ENCODE measurements around the gene ARGFX.
"Not testable (repeated sequence)": the region's sequence is repeated elsewhere in the genome, so short reads cannot be mapped to it uniquely, and the experiment has no call there.

The ARGFX gene

DNA sequence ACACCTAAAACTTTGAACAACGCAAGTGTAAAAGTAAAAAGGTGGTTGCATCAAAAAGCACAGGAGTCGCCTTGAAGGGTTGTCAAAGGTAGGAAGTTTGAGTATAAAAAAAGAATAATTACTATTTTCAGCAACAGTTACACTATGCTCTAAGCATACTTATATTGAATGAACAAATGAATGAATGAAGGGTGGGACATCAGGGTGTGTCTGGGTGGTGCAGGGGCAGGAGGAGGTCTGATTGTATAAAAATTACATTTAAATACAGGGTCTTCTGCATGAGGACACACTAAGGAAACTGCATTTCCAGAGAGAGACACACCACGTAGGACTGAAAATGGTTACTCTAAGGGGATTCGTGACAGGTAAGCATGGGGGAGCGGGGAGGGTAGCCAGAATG lies at the start of gene ARGFX:
ARGFX (plus strand) TSS at position 301 of the 400 bp plus-strand sequence. CDS start 2,765 bp downstream, outside the sequence.
- DNase-seq (ENCODE audit: low spot score): no peak

DNA sequence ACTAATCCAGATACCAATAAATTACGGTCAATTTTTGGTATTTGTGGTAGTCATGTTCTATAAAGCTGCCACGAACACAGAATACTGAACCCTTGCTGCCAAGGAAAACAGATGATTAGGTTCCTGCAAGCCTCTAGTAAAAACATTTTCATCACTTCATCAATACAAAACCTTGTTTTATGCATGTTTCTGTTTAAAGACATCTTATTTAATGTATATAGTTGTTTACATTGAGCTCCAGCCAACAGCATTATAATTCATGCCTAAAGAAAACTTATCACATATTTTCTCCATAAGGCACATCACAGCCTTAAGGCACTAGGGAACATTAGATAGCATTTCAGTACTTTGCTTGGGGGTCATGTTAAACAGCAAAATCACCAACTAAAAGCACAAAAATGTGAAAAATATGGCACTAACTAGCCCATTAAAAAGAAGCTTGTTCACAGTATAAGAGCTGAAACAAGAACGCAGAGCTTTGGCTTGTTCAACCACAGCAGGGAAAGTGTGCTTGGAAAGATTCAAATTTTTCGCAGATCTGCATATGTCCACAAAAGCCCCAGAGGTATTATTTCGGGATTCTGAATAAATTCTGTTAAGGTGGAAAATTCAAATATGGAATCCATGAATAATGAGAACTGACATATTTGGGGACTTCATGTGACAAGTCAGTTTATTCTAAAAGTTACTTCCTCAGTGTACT lies 49.6 kb upstream of the ARGFX start:
- no peak for DNase-seq (ENCODE audit: low spot score)

DNA sequence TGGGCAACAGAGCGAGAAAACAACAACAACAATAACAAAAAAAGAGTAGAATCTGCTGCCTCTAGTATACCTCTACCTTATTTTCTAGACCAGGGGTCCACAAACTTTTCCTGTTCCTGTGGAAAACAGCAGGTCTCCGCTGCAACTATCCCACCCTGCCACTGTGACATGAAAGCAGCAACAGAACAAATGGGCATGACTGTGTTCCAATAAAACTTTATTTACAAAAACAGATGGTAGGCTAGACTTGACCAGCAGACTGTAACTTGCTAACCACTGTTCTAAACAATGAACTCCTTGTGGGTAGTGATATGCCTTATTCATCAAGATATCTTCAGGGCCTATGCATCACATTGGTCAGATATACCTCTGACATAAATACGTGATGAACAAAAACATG lies 47.2 kb upstream of the ARGFX start:
- DNase-seq (ENCODE audit: low spot score): no peak

DNA sequence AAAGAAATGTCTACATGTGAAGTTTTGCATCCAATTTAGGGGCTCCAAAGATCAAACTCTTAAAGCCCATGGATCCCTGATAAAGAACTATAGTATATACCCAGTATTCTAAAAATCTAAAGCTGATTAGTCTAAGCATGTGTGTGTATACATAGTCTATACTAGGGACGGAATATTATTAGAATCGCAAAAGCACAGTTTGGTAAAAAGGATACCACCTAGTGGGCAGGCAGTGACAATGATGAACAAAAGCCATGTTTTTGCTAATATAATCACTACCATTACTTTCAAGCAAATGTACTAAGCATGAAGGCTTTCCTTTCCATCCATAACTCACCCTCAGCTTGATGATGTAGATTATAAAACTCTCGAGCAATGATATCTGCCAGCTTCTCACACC lies 38.4 kb upstream of the ARGFX start:
- DNase-seq (ENCODE audit: low spot score): no peak

DNA sequence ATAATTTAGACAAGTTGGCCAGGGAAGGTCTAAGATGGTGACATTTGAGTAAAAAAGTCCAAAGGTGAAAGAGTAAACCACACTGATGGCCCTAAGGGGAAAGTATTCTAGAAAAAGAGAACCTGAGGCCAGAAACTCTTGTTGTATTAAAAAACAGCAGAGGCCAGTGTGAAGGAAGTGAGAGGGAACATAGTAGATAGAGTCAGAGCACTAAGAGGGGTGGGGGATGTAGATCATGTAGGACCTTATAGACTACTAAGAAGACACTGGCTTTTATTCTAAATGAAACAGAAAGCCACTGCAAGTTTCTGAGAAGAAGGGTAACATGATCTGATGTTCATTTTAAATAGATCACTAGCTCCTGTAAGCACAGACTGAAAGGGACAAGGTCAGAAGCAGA lies 36.5 kb upstream of the ARGFX start:
- no peak for DNase-seq (ENCODE audit: low spot score)

DNA sequence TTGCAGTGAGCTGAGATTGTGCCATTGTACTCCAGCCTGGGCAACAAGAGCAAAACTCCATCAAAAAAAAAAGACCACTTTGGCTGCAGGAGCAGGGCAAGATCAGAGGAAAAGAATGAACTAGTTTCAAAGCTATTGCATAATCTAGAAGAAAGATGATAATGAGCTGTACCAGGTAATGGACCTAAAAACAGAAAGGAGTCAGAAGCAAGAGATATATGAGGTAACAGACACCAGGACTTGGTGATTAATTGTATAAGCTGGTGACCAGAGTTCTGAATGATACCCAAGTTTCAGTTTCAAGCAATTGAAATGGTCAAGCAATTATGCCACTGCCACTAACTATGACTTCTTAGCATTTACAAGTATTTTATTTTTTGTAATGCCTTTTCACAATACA lies 24.8 kb upstream of the ARGFX start:
- DNase-seq (ENCODE audit: low spot score): no peak

DNA sequence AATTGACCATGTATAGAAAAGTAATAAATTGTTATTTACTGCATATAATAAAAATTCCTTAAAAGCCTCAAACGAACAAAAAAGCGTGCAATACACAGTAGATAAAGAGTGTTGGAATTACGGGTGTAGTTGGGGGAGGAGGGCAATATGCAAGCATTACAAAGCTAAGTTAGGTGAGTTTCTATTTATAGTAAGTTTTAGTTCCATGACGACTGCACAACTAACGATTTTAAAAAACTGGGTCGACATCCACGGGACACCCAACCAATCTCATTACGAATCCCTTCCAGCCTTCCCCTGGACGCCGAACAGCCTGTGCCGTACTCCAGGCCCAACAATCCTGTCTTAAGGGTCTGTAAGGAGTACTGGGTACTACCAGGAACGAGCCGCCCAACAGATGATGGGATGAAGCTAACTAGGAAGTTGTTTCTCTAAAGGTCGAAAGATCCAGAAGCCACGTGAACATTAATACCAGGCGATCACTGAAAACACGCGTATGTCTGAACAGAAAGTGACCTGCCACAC lies 22.6 kb upstream of the ARGFX start:
- peak; percentile 31 for DNase-seq (ENCODE audit: low spot score)

DNA sequence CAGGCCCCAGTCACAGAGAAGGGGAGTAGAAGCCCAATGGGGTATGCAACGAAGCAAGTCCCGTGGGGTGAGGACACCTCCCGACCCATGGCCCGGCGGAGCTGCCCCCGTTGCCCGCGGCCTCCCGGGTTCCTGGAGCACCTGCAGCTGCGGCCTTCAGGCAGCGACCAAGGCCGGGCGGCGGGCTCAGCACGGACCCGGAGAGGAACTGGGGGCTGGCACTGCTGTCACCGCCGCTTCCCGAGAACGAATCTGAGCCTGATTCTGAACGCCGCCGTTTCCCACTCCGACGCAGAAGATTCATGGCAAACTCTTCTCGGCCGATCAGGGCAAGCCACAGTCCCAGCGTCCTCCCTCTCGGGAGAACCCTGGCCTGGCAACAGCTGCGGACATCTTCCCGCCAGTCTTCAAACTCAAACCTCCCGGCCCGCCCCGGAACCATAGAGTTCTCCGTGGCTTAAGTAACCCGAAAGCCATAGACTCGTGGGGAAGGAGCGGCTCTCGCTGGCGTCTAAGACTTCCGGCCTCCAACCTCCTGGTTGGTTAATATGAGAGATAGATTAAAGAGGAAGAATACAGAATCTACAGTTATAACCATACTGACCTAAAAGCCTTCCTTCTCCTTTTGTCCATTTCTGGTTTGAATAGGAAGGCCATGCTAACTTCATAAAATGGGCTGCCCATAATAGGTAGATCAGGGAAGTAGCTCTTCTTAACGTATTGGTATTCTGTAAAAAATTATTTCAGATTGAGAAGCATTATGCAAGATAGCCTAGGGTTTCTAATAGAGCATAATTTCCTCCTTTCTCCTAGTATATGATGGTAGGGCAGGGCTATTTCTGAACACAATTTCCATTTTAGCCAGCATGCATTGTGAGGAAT lies 21.9 kb upstream of the ARGFX start, which contains the start of gene POLQ:
POLQ (minus strand) TSS at position 415 of the 882 bp plus-strand sequence; CDS start at position 304, 111 bp downstream.
- DNase-seq (ENCODE audit: low spot score): peak; percentile 86

DNA sequence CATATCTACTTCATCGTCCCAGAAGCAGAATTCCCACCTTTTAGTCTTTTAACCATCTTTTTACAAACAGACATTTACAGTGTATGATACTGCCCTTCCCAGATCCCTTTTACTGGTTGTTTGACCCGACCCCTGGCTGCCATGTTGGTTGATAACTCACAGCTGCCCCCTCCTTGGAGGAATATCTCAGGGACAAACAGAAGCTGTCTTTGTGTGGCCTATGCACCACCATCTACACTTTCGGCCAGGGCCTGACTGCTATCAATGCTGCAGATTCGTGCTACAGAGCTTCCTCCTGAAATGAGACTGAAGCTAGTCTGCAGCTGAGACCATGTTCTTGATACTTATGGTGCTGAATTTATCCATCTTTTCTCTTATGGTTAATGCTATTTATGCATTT lies 15.4 kb upstream of the ARGFX start:
- no peak for DNase-seq (ENCODE audit: low spot score)

DNA sequence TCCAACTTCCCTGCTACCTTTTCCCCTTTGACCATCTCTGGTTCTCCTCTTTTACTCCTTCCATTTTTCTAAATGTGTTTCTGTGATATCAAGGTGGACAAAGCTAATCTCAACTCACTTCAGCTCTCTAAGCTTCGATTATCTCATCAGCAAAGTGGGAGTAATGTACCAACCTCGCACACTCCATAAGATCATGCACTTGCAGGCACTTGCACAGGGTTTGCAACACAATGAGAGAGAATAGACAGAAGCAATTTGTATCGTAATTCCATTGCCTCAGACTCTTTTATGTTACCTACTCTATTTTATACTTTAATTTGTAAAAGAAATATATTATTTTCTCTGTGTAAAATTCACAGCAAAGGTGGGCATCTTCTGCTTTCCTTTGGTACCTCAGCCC lies 15.0 kb upstream of the ARGFX start:
- no peak for DNase-seq (ENCODE audit: low spot score)

DNA sequence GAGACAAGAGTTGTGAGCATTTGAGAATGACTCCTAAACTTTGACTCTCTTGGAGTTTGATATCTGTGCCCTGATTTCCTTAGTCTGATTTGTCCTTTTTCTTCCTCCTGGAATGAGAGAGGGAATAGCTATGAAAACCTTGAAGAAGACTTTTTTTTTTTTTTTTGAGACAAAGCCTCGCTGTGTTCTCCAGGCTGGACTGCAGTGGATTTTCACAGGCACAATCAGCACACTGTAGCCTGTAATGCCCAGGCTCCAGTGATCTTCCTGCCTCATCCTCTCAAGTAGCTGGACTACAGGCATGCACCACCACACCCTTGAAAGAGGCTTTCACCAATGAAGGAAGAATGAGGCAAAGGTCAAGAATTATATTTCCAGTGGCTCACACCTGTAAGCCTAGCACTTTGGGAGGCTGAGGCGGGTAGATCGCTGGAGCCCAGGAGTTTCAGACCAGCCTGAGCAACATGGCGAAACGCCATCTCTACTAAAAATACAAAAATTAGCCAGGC lies 10.3 kb upstream of the ARGFX start:
- DNase-seq (ENCODE audit: low spot score): no peak

DNA sequence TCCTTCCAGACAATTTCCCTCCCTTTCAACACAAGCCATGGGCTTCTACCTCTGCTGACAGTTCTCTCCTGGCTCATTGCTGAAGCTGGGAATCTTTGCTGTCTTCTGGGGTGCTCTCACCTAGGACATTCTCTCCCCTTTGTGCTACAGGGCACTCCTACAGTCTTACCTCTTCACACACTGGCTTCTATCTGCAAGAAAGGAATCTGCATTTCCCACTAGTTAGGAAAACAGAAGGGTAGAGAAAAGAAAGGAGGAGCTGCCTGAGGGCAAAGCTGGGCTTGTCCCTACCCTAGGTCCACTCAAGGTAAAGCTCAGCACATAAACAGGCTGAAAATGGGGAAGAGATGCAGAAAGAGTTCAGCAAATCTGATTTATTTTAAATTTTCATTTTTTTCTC lies 5.6 kb upstream of the ARGFX start:
- DNase-seq (ENCODE audit: low spot score): no peak

DNA sequence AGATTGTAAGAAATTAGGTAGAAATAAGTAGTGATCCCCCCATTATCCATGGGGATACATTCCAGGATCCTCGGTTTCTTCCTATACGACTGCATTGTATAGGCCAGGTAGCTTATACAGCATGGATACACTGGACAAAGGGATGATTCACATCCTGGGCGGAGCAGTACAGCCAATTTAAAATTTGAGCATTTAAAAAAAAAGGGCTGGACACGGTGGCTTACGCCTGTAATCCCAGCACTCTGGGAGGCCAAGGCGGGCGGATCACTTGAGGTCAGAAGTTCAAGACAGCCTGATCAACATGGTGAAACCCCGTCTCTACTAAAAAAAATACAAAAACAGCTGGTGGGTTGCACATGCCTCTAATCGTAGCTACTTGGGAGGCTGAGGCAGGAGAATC lies 976 bp upstream of the ARGFX start:
- no peak for DNase-seq (ENCODE audit: low spot score)

DNA sequence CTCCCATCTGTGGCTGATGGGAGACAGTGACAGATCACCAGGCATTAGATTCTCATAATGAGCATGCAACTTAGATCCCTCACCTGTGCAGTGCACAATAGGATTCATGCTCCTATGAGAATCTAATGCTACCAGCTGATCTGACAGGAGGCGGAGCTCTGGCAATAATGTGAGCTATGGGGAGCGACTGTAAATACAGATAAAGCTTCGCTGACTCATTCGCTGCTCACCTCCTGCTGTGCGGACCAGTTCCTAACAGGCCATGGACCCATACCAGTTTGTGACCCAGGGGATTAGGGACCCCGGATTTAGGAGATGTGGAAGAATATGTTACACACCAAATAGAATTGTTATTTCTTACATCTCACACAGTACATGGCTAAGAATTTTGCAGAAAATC lies 6.7 kb downstream of the ARGFX start:
- DNase-seq (ENCODE audit: low spot score): peak; percentile 23

DNA sequence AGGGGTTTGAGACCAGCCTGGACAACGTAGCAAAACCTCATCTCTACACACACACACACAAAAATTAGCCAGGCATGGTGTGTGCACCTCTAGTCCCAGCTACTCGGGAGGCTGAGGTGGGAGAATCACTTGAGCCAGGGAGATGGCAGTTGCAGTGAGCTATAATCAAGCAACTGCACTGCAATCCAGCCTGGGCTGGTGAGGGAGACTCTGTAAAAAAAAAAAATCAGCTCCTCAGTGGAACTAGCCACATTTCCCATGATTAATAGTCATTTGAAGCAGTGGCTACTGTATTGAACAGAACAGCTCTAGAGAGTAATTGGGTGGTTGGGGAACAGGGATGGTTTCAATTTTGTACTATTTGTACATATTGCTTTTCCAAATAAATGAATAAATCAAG lies 13.9 kb downstream of the ARGFX start:
- no peak for DNase-seq (ENCODE audit: low spot score)

DNA sequence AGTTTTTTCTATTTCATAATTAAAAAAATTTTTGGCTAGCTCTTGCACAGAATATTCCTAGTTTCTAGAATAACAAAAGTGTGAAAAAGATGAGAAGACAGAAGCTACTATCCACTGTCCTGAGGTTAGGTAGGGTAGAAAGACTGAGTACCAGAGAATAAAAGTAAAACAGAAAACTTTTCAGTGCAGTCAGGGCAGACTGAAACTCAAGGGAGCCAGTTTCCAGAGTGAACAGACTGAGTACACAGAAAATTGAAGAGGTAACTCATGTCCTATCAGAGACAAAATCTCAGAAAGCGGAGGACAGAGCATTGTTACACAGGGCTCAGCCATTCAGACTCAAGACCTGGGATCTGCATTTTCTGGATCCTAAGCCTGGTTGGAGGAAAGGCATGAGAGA lies 16.7 kb downstream of the ARGFX start:
- DNase-seq (ENCODE audit: low spot score): no peak

DNA sequence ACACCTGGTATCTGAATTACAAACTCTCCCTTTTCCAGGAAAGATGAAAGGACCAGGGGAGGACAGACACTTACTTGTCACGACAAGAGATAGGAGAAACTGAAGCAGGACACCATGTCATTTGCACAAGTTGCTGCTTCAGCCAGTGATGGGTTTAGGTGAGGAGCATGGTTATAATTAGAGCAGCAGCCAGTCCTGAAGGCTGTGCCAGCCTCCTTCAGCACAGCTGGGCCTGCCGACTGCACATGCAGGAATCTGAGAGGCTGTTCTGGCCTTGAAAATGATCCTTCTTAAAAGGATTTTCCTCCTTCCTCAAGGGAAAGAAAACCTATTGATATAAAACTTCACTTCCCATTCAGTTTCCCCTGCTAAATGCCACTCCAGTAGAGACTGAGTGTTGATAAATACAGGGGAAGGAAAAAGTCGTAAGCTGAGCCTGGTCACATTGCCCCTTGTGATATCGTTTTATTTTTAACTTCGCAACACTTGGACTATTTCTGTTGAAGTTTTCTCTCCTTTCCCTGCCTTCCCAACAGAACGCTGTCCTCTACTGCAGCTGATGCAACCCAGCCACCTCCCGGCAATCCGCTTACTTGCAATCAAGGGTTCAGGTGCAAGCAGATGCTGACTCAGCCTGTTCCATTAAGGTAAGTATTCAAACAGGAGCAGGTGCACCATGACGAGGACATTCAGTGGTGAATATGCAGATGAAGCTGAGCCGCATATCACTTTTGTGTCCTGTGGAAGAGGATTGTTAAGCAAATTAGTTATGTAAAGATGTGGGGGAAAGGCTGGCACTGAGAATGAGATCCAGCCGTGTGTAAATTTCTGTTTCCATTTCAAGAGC lies 25.3 kb downstream of the ARGFX start, which contains the start of gene FBXO40:
FBXO40 (plus strand) TSS at position 524 of the 847 bp plus-strand sequence. CDS start 27,197 bp downstream, outside the sequence.
- no peak for DNase-seq (ENCODE audit: low spot score)

DNA sequence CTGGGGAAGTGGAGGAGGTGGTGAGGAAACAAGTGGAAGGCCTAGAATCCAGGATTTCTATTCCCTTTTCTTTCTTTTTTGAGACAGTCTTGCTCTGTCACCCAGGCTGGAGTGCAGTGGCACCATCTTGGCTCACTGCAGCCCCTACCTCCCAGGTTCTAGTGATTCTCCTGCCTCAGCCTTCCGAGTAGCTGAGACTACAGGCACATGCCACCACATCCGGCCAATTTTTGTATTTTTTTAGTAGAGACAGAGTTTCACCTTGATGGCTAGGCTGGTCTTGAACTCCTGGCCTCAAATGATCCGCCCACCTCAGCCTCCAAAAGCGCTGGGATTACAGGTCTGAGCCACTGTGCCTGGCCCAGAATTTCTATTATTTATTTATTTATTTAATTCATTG lies 26.1 kb downstream of the ARGFX start:
- not testable (repeated sequence) for DNase-seq (ENCODE audit: low spot score)

DNA sequence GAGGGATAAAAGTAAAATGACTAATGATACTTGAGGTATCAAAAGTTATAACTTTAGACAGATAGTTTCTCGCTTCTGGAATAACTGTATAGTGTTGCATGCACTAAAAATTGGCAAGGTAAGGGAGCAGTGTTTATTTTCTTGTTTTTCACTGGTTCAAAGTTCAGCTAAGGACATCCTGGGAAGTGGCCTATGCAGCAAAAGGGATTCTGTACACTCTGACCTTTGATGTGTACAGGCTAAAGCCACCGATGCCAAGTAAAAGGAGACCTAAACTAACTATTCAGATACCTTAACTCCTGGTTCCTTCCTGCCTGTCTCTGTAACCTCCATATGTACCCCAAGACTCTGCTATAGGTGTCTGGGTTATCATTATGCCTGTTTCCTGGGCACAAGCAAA lies 27.1 kb downstream of the ARGFX start:
- DNase-seq (ENCODE audit: low spot score): no peak

DNA sequence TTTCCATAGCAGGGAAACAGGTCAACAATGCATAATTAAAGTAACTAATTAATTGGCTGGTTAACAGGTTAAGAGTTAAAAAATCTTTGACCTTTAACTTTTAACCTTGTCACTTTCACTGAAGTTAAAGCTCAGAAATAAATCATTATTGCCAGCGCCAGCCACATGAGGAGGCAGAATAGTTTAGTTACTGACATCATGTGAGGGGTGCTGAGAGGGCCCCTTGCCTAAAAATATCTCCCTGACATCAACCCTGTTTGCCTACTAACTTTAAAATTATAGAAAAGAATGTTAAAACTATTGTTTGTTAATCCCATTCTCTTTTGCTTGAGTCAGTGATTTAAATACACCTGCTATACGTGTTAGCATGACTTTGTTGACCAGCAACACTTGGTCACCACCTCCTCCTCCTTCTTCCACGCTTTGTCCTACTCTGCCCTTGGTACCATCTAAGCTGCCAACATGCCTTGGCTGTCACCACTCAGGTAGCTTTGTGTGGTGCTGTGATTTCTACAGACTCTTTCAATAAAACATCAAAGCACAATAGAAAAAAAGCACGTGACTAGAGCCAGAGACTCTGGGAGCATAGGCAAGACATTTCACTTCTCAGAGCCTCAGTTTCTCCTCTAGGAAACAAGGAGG lies 28.1 kb downstream of the ARGFX start:
- DNase-seq (ENCODE audit: low spot score): no peak

DNA sequence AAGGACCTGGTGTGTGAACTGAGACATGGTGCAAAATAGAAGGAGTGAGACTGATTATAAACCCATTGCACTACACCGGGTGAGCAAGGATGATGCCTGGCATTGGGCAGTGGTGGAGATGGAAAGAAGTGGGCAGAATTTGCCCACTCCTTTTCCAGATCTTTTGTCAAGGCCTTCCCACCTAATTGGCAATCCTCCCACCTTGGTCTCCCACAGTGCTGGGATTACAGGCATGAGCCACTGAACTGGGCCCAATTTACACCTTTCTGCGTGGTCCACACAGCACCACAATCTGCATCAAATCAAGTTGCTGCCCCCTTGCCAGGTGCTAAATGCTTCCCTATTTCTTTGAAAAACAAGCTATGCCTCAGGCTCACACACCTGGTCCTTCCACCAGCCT lies 30.8 kb downstream of the ARGFX start:
- DNase-seq (ENCODE audit: low spot score): no peak
